ENCODE data around the gene NDRG4. TPM values are rescaled to one million over a fixed set of nuclear protein-coding genes. Genes with fewer than 3 reads are reported as not detected.

The NDRG4 gene
- total RNA-seq, 1 experiment from 2014 or later, result 6.1 TPM

GRCh38 chr16:58503166-58503862 lies 3.4 kb downstream of the NDRG4 start:
- TF ChIP-seq, protein P1, sequence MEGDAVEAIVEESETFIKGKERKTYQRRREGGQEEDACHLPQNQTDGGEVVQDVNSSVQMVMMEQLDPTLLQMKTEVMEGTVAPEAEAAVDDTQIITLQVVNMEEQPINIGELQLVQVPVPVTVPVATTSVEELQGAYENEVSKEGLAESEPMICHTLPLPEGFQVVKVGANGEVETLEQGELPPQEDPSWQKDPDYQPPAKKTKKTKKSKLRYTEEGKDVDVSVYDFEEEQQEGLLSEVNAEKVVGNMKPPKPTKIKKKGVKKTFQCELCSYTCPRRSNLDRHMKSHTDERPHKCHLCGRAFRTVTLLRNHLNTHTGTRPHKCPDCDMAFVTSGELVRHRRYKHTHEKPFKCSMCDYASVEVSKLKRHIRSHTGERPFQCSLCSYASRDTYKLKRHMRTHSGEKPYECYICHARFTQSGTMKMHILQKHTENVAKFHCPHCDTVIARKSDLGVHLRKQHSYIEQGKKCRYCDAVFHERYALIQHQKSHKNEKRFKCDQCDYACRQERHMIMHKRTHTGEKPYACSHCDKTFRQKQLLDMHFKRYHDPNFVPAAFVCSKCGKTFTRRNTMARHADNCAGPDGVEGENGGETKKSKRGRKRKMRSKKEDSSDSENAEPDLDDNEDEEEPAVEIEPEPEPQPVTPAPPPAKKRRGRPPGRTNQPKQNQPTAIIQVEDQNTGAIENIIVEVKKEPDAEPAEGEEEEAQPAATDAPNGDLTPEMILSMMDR (IDR thresholded peaks at IDR 0.05; ENCODE audit: unreplicated experiment), result no peak
- Mint-ChIP-seq H3K27me3 (ENCODE audit: unreplicated experiment) (peaks cover 13% of the 10 kb centered on the region), H3K4me3 (ENCODE audit: low read depth, unreplicated experiment) (no peak overlapping the region), H3K36me3 (ENCODE audit: insufficient read depth, unreplicated experiment) (peaks cover 24% of the 10 kb centered on the region), H3K9me3 (ENCODE audit: low read depth, unreplicated experiment) (no peaks in the 10 kb centered on the region), H3K27ac (ENCODE audit: unreplicated experiment) (peak overlapping the region; percentile 60), H3K4me1 (ENCODE audit: low read depth, unreplicated experiment) (peaks cover 20% of the 10 kb centered on the region)
- no peak for DNase-seq
- intact Hi-C loops (cut with micrococcal nuclease; ENCODE audit: unreplicated experiment), result no loop called here
- CTCF ChIA-PET, result no interaction called here
- no TSS peak for BruUV-seq (replicated peaks)

DNA sequence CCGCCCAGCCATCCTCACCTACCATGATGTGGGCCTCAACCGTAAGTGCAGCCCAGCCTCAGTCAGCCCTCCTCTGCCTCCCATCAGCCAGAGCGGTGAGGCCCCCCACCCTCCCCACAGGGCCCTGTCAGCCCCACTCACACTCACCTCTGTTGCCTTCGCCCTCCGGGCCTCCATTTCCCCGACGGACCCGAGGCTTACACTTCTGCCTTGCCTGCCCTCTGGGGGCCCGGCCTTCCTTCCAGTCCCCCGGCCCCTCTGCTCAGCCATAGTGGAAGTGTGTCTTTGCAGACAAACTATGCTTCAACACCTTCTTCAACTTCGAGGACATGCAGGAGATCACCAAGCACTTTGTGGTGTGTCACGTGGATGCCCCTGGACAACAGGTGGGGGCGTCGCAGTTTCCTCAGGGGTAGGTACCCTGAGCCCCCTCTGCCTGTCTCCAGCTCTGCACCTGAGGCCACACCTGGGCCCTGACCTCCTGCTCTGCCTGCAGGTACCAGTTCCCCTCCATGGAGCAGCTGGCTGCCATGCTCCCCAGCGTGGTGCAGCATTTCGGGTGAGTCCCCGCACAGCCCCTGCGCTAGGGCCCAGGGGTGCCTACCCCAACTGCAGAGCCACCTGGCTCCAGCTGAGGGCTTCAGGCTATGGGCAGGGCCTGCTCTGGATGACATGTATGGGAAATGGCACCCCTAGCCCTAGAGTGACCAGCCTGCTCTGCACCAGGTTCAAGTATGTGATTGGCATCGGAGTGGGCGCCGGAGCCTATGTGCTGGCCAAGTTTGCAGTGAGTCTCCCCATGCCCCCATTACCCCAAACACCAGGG lies 4.1 kb downstream of the NDRG4 start:
- H3K27me3 Mint-ChIP-seq (ENCODE audit: unreplicated experiment), result peaks cover 13% of the 10 kb centered on the region
- peaks cover 20% of the 10 kb centered on the region for H3K4me1 Mint-ChIP-seq (ENCODE audit: low read depth, unreplicated experiment)
- CTCF ChIA-PET, result no interaction called here
- TF ChIP-seq, protein P1 (IDR thresholded peaks at IDR 0.05; ENCODE audit: unreplicated experiment), result no peak
- intact Hi-C loops (cut with micrococcal nuclease; ENCODE audit: unreplicated experiment), result no loop called here
- no TSS peak for BruUV-seq (replicated peaks)
- peaks cover 24% of the 10 kb centered on the region for H3K36me3 Mint-ChIP-seq (ENCODE audit: insufficient read depth, unreplicated experiment)
- H3K9me3 Mint-ChIP-seq (ENCODE audit: low read depth, unreplicated experiment), result no peaks in the 10 kb centered on the region
- H3K4me3 Mint-ChIP-seq (ENCODE audit: low read depth, unreplicated experiment), result no peak overlapping the region
- H3K27ac Mint-ChIP-seq (ENCODE audit: unreplicated experiment), result no peak overlapping the region
- no peak for DNase-seq

DNA sequence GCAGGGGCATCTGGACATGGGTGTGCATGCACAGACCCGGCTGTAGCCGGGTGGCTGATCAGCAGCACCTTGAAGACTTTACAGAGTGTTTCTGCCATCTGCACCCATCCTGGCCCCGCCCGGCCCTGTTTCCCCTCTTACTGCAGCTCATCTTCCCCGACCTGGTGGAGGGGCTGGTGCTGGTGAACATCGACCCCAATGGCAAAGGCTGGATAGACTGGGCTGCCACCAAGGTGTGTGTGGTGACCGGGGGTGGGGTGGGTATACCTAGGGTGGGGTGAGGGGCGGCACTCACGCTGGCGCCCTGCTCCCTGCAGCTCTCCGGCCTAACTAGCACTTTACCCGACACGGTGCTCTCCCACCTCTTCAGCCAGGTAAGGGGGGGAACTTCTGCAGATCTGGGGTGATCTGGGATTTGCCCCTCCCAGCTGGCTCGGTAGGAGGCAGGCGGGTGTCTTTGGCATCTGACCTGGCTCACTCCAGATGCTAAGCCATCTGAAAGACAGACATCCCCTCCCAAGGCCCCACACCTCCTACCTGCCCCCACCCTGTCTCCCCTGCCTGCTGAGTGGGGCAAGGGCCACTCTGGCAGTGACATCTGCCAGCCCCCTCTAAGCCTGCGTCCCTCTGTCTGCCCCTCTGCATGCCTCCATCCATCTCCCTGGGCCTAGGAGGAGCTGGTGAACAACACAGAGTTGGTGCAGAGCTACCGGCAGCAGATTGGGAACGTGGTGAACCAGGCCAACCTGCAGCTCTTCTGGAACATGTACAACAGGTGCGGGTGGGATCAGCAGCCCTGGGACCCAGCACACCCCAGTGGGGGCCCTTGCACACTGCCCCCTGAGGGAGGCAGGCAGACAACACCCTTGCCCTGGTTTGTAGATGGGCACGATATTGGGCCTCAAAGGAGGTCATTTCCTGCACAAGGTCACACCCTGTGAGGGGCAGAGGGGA lies 6.6 kb downstream of the NDRG4 start:
- no TSS peak for BruUV-seq (replicated peaks)
- no peak overlapping the region for H3K27ac Mint-ChIP-seq (ENCODE audit: unreplicated experiment)
- H3K9me3 Mint-ChIP-seq (ENCODE audit: low read depth, unreplicated experiment), result no peaks in the 10 kb centered on the region
- H3K4me3 Mint-ChIP-seq (ENCODE audit: low read depth, unreplicated experiment), result no peak overlapping the region
- peaks cover 26% of the 10 kb centered on the region for H3K36me3 Mint-ChIP-seq (ENCODE audit: insufficient read depth, unreplicated experiment)
- H3K27me3 Mint-ChIP-seq (ENCODE audit: unreplicated experiment), result peaks cover 13% of the 10 kb centered on the region
- TF ChIP-seq, protein P1 (IDR thresholded peaks at IDR 0.05; ENCODE audit: unreplicated experiment), result no peak
- CTCF ChIA-PET, result interaction anchor here (1.0 kb wide), 1 partner anchor 154 kb away, joined by 3 read pairs; no protein-coding TSS in a partner anchor
- intact Hi-C loops (cut with micrococcal nuclease; ENCODE audit: unreplicated experiment), result no loop called here
- DNase-seq, result no peak
- H3K4me1 Mint-ChIP-seq (ENCODE audit: low read depth, unreplicated experiment), result peaks cover 1% of the 10 kb centered on the region
